ENCODE measurements around the gene DNAJC16. TPM values are rescaled to one million over a fixed set of nuclear protein-coding genes. Genes with fewer than 3 reads are reported as not detected.

DNAJC16 gene
- total RNA-seq, 4 donors from 2014 or later, result 20.8 to 64.4 (median 31.8) TPM

DNA sequence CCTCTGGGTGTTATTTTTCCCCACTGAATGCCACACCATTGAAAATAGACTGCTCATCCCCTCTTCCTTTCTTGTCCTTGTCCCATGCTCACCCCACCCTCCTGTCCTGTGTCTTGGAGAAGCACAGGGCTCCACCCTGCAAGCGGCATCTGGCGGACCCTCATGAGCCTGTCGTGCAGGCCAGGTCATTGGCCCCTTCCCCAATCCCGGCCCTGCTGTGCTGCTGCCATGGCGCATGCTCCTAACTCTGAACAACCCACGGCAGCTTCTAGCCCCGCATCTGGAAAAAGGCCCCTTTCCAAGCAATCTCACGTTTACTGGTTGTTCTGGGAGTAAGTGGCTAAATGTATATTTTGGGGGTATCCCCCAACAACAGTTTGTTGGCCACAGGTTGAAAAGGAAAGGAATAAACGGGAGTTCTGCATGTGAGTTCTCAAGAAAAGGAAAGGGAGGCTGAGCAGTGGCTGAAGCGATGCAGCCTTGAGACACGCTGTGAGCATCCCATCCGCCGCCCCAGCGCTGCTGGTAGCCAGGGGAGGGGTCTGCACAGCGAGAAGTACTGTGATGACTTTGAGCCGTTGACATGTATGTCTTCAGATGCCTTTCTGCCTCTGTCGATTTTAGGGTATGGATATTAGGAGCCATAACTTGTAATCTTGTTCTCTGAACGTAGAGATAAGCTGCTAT, 41.9 kb downstream of the DNAJC16 start:
- peaks cover 0 to 60% (median 0%) of the 10 kb centered on the region in 3 donors for H3K36me3 ChIP-seq
- H3K27ac ChIP-seq, result no peak overlapping the region
- DNase-seq, result no peak
- no peaks in the 10 kb centered on the region for H3K4me1 ChIP-seq
- H3K4me3 ChIP-seq, result no peak overlapping the region
- no peaks in the 10 kb centered on the region for H3K9me3 ChIP-seq
- H3K27me3 ChIP-seq, result no peaks in the 10 kb centered on the region
- TF ChIP-seq, protein P1, sequence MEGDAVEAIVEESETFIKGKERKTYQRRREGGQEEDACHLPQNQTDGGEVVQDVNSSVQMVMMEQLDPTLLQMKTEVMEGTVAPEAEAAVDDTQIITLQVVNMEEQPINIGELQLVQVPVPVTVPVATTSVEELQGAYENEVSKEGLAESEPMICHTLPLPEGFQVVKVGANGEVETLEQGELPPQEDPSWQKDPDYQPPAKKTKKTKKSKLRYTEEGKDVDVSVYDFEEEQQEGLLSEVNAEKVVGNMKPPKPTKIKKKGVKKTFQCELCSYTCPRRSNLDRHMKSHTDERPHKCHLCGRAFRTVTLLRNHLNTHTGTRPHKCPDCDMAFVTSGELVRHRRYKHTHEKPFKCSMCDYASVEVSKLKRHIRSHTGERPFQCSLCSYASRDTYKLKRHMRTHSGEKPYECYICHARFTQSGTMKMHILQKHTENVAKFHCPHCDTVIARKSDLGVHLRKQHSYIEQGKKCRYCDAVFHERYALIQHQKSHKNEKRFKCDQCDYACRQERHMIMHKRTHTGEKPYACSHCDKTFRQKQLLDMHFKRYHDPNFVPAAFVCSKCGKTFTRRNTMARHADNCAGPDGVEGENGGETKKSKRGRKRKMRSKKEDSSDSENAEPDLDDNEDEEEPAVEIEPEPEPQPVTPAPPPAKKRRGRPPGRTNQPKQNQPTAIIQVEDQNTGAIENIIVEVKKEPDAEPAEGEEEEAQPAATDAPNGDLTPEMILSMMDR (IDR thresholded peaks at IDR 0.05), result no peak
- no peak for TF ChIP-seq POLR2A (IDR thresholded peaks at IDR 0.05)

DNA sequence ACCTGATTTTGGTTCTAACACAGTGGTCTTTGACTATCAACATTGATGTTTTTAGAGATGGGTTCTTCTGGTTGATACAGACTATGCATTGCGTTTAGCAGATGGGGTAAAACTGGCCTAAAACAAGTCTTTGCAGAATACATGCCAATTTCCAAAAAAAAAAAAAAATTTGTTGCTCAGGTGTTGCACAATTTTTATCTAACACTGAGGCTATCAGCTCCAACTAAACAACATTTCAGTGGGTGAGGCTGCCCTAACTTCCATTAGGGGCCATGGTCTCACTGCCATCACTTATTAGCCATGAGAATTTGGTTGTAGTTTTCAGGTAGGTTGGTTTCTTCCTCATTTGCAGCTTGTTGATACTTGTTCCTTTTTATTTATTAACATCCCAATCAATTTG, 44.2 kb downstream of the DNAJC16 start:
- no peaks in the 10 kb centered on the region for H3K4me1 ChIP-seq
- no peaks in the 10 kb centered on the region for H3K9me3 ChIP-seq
- H3K27ac ChIP-seq, result no peak overlapping the region
- no peak overlapping the region for H3K4me3 ChIP-seq
- H3K27me3 ChIP-seq, result no peaks in the 10 kb centered on the region
- TF ChIP-seq, protein P1 (IDR thresholded peaks at IDR 0.05), result no peak
- no peak for TF ChIP-seq POLR2A (IDR thresholded peaks at IDR 0.05)
- no peak for DNase-seq
- peaks cover 0 to 55% (median 0%) of the 10 kb centered on the region in 3 donors for H3K36me3 ChIP-seq

DNA sequence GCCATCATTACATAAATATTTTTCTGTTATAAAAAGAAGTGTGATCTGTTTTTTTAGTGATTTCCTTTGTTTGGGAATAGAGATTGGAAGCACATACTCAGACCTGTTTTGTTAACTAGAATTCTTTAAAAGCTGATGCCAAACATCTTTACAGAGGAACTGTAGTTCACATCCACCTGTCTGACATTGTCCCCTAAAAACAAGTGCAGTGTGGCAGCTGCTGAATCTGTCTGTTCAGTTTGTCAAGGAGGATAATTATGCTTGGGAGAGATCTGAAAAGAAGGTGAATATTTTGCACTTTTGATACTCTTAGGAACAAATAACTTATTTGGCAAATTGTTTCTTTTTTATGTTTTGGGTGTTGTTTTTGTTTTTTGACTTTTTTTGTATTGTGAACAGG, 44.6 kb downstream of the DNAJC16 start:
- Histone ChIP-seq H3K36me3 (peaks cover 0 to 51% (median 0%) of the 10 kb centered on the region in 3 donors), H3K27me3 (no peaks in the 10 kb centered on the region)

DNA sequence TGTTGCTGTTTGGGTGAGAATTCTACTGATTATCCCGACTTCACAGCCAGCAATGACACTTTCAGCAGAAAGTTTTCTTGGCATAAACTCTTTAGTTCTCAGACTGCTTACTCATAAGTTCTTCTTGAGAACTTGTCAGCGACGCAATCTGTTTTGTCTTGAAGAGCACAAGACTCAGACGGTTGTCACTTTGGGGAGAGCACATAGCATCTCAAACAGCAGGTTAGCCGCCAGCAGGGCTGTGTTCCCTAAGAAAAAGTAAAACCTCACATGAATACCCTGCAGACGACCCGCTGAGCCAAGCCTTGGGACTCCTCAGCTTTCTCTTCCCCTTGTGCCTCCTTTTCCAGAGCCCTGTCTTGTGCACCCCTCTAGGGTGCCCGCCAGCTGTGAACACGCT, 46.8 kb downstream of the DNAJC16 start:
- H3K4me1 ChIP-seq, result no peaks in the 10 kb centered on the region
- H3K27ac ChIP-seq, result no peak overlapping the region
- H3K4me3 ChIP-seq, result no peak overlapping the region
- no peaks in the 10 kb centered on the region for H3K9me3 ChIP-seq
- TF ChIP-seq, protein P1 (IDR thresholded peaks at IDR 0.05), result no peak
- TF ChIP-seq POLR2A (IDR thresholded peaks at IDR 0.05), result no peak
- H3K27me3 ChIP-seq, result no peaks in the 10 kb centered on the region
- peaks cover 0 to 34% (median 0%) of the 10 kb centered on the region in 3 donors for H3K36me3 ChIP-seq
- no peak for DNase-seq

More for the DNA sequence above, 44.6 kb downstream of the DNAJC16 start:
- DNase-seq, result no peak
- H3K4me3 ChIP-seq, result no peak overlapping the region
- no peak overlapping the region for H3K27ac ChIP-seq
- TF ChIP-seq POLR2A (IDR thresholded peaks at IDR 0.05), result no peak
- TF ChIP-seq, protein P1 (IDR thresholded peaks at IDR 0.05), result no peak
- no peaks in the 10 kb centered on the region for H3K4me1 ChIP-seq
- H3K9me3 ChIP-seq, result no peaks in the 10 kb centered on the region

DNA sequence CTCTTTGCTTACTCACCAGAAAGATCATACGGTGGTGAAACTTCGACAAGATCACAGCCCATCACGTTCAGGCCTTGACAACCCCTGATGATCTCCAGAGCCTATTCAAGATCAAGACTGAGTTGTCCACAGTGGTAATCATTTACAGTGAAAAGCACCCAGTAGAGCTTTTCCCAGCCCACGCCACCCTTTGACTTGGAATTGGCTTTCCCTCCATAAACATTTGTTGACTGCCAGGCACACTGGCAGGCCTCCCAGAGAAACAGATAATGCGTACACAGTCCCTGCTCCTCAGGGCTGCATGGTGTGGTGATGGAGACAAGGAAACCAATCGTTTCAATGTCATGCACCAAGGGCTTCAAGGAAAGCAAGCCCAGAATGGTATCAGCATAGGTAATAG, 48.1 kb downstream of the DNAJC16 start:
- Histone ChIP-seq H3K27ac (no peak overlapping the region), H3K27me3 (no peaks in the 10 kb centered on the region), H3K36me3 (peaks cover 0 to 34% (median 0%) of the 10 kb centered on the region in 3 donors), H3K4me1 (peaks cover 0 to 7% (median 4%) of the 10 kb centered on the region in 4 donors), H3K9me3 (no peaks in the 10 kb centered on the region), H3K4me3 (no peak overlapping the region)
- TF ChIP-seq, protein P1 (IDR thresholded peaks at IDR 0.05), result no peak
- no peak for TF ChIP-seq POLR2A (IDR thresholded peaks at IDR 0.05)
- DNase-seq, result no peak

Data from Peyer's patch (tissue), 4 donors.